GM23338 (cell line): ENCODE data around the gene CIITA. TPM values are rescaled to one million over a fixed set of nuclear protein-coding genes. Genes with fewer than 3 reads are reported as not detected.
"Not testable (repeated sequence)": the region's sequence is repeated elsewhere in the genome, so short reads cannot be mapped to it uniquely, and the experiment has no call there.

Experiments
- ATAC-seq: fragments of 200-7000 bp; cut with Tn5 transposase; 3 replicates; pipeline ENCODE4 v1.9.1; 2020
- DNase-seq: peaks from one replicate; pipeline ENCODE4 v3.0.0-alpha.2; 2015; ENCODE audit warnings: low spot score
- H2AFZ ChIP-seq: fragments of 200-600 bp; sonication (generic); 2 replicates; pipeline ENCODE4 v1.8.0; 2016; ENCODE audit warnings: antibody characterized with exemption, mild to moderate bottlenecking, moderate library complexity
- H3F3A ChIP-seq: fragments of 200-600 bp; sonication (generic); replicated peaks from 2 replicates; pipeline ENCODE4 v1.8.0; 2017; ENCODE audit warnings: antibody characterized with exemption, mixed run types, low read depth
- H3K27ac ChIP-seq: fragments of 200-600 bp; sonication (generic); 2 replicates; pipeline ENCODE4 v1.6.1; 2016; ENCODE audit warnings: low read depth
- H3K27me3 ChIP-seq: fragments of 200-600 bp; sonication (generic); 2 replicates; pipeline ENCODE4 v1.8.0; 2016; ENCODE audit warnings: mild to moderate bottlenecking, mixed run types, moderate library complexity; ENCODE audit not compliant: insufficient read depth
- H3K36me3 ChIP-seq: fragments of 200-600 bp; sonication (generic); 2 replicates; pipeline ENCODE4 v1.8.0; 2016; ENCODE audit warnings: mild to moderate bottlenecking; ENCODE audit not compliant: insufficient read depth
- H3K4me1 ChIP-seq: fragments of 200-600 bp; sonication (generic); 2 replicates; pipeline ENCODE4 v1.8.0; 2016; ENCODE audit warnings: mild to moderate bottlenecking, moderate library complexity; ENCODE audit not compliant: insufficient read depth
- H3K4me2 ChIP-seq: fragments of 200-600 bp; sonication (generic); 2 replicates; pipeline ENCODE4 v1.7.1; 2017; ENCODE audit warnings: mixed run types
- H3K4me3 ChIP-seq: fragments of 200-600 bp; sonication (generic); 2 replicates; pipeline ENCODE4 v1.6.1; 2016; ENCODE audit warnings: mixed run types
- H3K79me2 ChIP-seq: fragments of 200-600 bp; sonication (generic); replicated peaks from 2 replicates; pipeline ENCODE4 v1.8.0; 2017; ENCODE audit warnings: mild to moderate bottlenecking; ENCODE audit not compliant: insufficient read depth
- H3K9me2 ChIP-seq: fragments of 200-600 bp; sonication (generic); 2 replicates; pipeline ENCODE4 v1.8.0; 2017; ENCODE audit not compliant: insufficient read depth
- H4K20me1 ChIP-seq: fragments of 200-600 bp; sonication (generic); replicated peaks from 2 replicates; pipeline ENCODE4 v1.8.0; 2017; ENCODE audit warnings: mild to moderate bottlenecking; ENCODE audit not compliant: insufficient read depth
- H3K27ac Mint-ChIP-seq: 2 replicates; pipeline ENCODE4 v1.8.0; 2020; ENCODE audit warnings: inconsistent platforms, mild to moderate bottlenecking, moderate library complexity, mixed read lengths
- H3K27me3 Mint-ChIP-seq: 3 replicates; pipeline ENCODE4 v1.8.0; 2022; ENCODE audit warnings: low read depth, mild to moderate bottlenecking, moderate library complexity, mixed read lengths, inconsistent platforms; ENCODE audit not compliant: insufficient read depth, poor library complexity
- H3K36me3 Mint-ChIP-seq: 3 replicates; pipeline ENCODE4 v1.8.0; 2021; ENCODE audit warnings: low read depth, mild to moderate bottlenecking, inconsistent platforms, moderate library complexity, mixed read lengths
- H3K4me1 Mint-ChIP-seq: 3 replicates; pipeline ENCODE4 v1.8.0; 2020; ENCODE audit warnings: mild to moderate bottlenecking, inconsistent platforms, mixed read lengths
- H3K4me3 Mint-ChIP-seq: 3 replicates; pipeline ENCODE4 v1.8.0; 2021; ENCODE audit warnings: moderate library complexity, mild to moderate bottlenecking, inconsistent platforms, mixed read lengths
- H3K9me3 Mint-ChIP-seq: 3 replicates; pipeline ENCODE4 v1.8.0; 2020; ENCODE audit warnings: moderate library complexity, mild to moderate bottlenecking, inconsistent platforms, mixed read lengths
- CREB1 ChIP-seq: fragments of 250-450 bp; sonication (Bioruptor Pico); IDR thresholded peaks from 2 replicates; pipeline ENCODE4 v1.5.0; 2020; ENCODE audit warnings: low read depth, mild to moderate bottlenecking, moderate library complexity
- EZH2 ChIP-seq: fragments of 200-600 bp; sonication (generic); IDR thresholded peaks from one replicate; pipeline ENCODE4 v1.8.0; 2017; ENCODE audit warnings: antibody characterized with exemption, mild to moderate bottlenecking, low read depth; ENCODE audit not compliant: unreplicated experiment
- EZH2phosphoT487 ChIP-seq: fragments of 200-600 bp; sonication (generic); IDR thresholded peaks from one replicate; pipeline ENCODE4 v1.8.1; 2018; ENCODE audit warnings: antibody characterized with exemption; ENCODE audit not compliant: unreplicated experiment
- JUNB ChIP-seq: IDR thresholded peaks from one replicate; pipeline ENCODE4 v1.6.1; 2016; ENCODE audit warnings: antibody characterized with exemption; ENCODE audit not compliant: unreplicated experiment
- POLR2AphosphoS5 ChIP-seq: IDR thresholded peaks from 2 replicates; pipeline ENCODE4 v1.6.1; 2016; ENCODE audit warnings: antibody characterized with exemption, low read depth
- ZNF114 ChIP-seq: fragments of 250-450 bp; sonication (Bioruptor Pico); IDR thresholded peaks from 2 replicates; pipeline ENCODE4 v1.5.0; 2020; ENCODE audit warnings: mild to moderate bottlenecking, moderate library complexity
- ZNF331 ChIP-seq: fragments of 250-450 bp; sonication (Bioruptor Pico); IDR thresholded peaks from 2 replicates; pipeline ENCODE4 v1.5.0; 2020; ENCODE audit warnings: low read depth, mild to moderate bottlenecking, moderate library complexity
- polyA plus RNA-seq: library from polyadenylated mRNA; unstranded; fragments of >200 nt; fragmentation: Nextera tagmentation; extraction: Ambion mirVana; gene quantifications from 2 replicates; pipeline ENCODE4 v1.2.1, GENCODE V29; 2016
- total RNA-seq: library from RNA; depleted of rRNA; stranded (reverse); fragments of >200 nt; shearing (Covaris generic); gene quantifications from 2 replicates; pipeline ENCODE4 v1.2.3, GENCODE V29; 2014
- TF ChIP-seq, protein P1 (sequence below): fragments of 250-450 bp; sonication (Bioruptor Pico); IDR thresholded peaks from 2 replicates; pipeline ENCODE4 v1.5.0; 2020; ENCODE audit warnings: mild to moderate bottlenecking, moderate library complexity
- TF ChIP-seq, protein P2 (sequence below): IDR thresholded peaks from 2 replicates; pipeline ENCODE4 v1.6.1; 2016; ENCODE audit warnings: antibody characterized with exemption

Gene CIITA
- total and polyA plus RNA-seq, 2 experiments from 2014 or later, result 0.10 to 0.57 TPM

DNA sequence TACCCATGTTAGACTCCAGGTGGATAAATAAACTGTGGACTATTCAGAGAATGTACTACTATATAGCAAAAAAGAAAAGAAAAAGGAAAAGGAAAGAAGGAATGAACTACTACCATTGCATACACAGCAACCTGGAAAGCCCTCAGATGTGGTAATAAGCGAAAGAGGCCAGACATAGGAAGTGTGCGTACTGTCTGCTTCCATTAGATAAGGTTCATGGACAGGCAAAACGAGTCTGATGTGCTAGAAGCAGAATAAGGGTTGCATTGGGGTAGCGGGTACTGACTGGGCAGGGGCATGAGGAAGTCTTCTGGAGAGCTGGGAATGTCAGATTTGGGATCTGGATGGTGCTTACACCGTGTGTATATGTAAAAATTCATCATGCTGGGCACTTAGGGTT is 89.1 kb downstream of the CIITA start:
- peaks cover 3% of the 10 kb centered on the region; the same call in 1 of the 2 replicates for H3K36me3 ChIP-seq
- no peaks in the 10 kb centered on the region for H3K9me3 Mint-ChIP-seq
- no peak for ATAC-seq
- H3K4me1 Mint-ChIP-seq, result peaks cover 4% of the 10 kb centered on the region; the same call in 2 of the 3 replicates
- H3K36me3 Mint-ChIP-seq, result peaks cover 11% of the 10 kb centered on the region; the same call in 2 of the 3 replicates
- H3K4me3 ChIP-seq, result no peak overlapping the region
- TF ChIP-seq EZH2phosphoT487, result no peak
- TF ChIP-seq EZH2, result no peak
- TF ChIP-seq JUNB, result no peak
- no peak for TF ChIP-seq POLR2AphosphoS5
- TF ChIP-seq CREB1 (CRISPR knock-in tag), result no peak
- no peak for TF ChIP-seq ZNF331 (CRISPR knock-in tag)
- no peak for TF ChIP-seq ZNF114 (CRISPR knock-in tag)
- no peaks in the 10 kb centered on the region for H3K27me3 ChIP-seq
- H3K27ac ChIP-seq, result no peak overlapping the region
- H3K27ac Mint-ChIP-seq, result no peak overlapping the region
- H3K4me1 ChIP-seq, result no peaks in the 10 kb centered on the region
- no peaks in the 10 kb centered on the region for H3K79me2 ChIP-seq
- peaks cover 7% of the 10 kb centered on the region for H3K27me3 Mint-ChIP-seq
- H3K9me2 ChIP-seq, result no peaks in the 10 kb centered on the region
- no peaks in the 10 kb centered on the region for H3F3A ChIP-seq
- H3K4me3 Mint-ChIP-seq, result no peak overlapping the region
- no peak overlapping the region for H2AFZ ChIP-seq
- no peaks in the 10 kb centered on the region for H4K20me1 ChIP-seq
- no peak overlapping the region for H3K4me2 ChIP-seq
- DNase-seq, result no peak

DNA sequence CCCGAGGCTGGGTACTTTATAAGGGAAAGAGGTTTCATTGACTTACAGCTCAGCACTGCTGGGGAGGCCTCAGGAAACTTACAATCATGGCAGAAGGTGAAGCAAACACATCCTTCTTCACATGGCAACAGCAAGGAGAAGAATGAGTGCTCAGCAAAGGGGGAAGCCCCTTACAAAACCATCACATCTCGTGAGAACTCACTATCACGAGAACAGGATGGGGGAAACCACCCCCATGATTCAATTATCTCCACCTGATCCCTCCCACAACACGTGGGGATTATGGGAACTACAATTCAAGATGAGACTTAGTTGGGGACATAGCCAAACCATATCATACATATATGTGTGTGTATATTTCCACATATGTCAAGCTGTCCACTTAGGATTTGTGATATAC is 89.6 kb downstream of the CIITA start:
- not testable (repeated sequence) for ATAC-seq, H3K27ac ChIP-seq, H3K36me3 ChIP-seq, H3K4me3 Mint-ChIP-seq, H3K27ac Mint-ChIP-seq, H3K4me1 Mint-ChIP-seq, H3K9me2 ChIP-seq, H3F3A ChIP-seq, H3K27me3 Mint-ChIP-seq, H3K4me3 ChIP-seq, H2AFZ ChIP-seq, H4K20me1 ChIP-seq, DNase-seq, H3K79me2 ChIP-seq, H3K4me1 ChIP-seq, H3K27me3 ChIP-seq, H3K4me2 ChIP-seq, H3K9me3 Mint-ChIP-seq
- peaks cover 11% of the 10 kb centered on the region; the same call in 2 of the 3 replicates for H3K36me3 Mint-ChIP-seq

DNA sequence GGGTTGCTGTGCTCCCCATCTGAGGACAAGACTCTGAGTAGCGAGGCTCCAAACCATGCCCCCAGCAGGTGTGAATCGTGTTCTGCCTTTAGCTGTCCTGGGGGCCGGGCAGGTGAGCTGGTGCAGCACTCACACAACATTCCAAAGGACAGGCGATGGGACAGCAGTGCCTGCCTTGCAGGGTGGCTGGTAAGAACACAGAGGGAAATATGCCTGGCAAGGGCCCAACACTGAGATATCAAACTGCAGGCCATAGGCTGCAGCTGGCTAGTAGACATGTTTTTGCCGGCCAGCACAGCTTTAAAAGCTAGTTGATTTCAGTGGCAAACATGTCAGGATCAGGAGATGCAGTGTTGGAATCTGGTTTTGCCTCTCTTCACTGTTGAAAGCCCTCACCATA is 91.0 kb downstream of the CIITA start:
- Histone ChIP-seq H3K27me3 (no peaks in the 10 kb centered on the region), H3K9me2 (no peaks in the 10 kb centered on the region), H3K36me3 (peaks cover 3% of the 10 kb centered on the region; the same call in 1 of the 2 replicates), H3K27ac (no peak overlapping the region), H4K20me1 (no peaks in the 10 kb centered on the region), H3K4me1 (no peaks in the 10 kb centered on the region), H3K4me3 (no peak overlapping the region), H2AFZ (no peak overlapping the region), H3F3A (no peaks in the 10 kb centered on the region), H3K4me2 (no peak overlapping the region), H3K79me2 (no peaks in the 10 kb centered on the region)
- no peak overlapping the region for H3K4me3 Mint-ChIP-seq
- DNase-seq (no peak), ATAC-seq (no peak)
- H3K9me3 Mint-ChIP-seq, result no peaks in the 10 kb centered on the region
- H3K4me1 Mint-ChIP-seq, result peaks cover 8% of the 10 kb centered on the region; the same call in 2 of the 3 replicates
- peaks cover 5% of the 10 kb centered on the region; the same call in 1 of the 3 replicates for H3K36me3 Mint-ChIP-seq
- peaks cover 7% of the 10 kb centered on the region for H3K27me3 Mint-ChIP-seq
- no peak overlapping the region for H3K27ac Mint-ChIP-seq
- TF ChIP-seq, protein P1, sequence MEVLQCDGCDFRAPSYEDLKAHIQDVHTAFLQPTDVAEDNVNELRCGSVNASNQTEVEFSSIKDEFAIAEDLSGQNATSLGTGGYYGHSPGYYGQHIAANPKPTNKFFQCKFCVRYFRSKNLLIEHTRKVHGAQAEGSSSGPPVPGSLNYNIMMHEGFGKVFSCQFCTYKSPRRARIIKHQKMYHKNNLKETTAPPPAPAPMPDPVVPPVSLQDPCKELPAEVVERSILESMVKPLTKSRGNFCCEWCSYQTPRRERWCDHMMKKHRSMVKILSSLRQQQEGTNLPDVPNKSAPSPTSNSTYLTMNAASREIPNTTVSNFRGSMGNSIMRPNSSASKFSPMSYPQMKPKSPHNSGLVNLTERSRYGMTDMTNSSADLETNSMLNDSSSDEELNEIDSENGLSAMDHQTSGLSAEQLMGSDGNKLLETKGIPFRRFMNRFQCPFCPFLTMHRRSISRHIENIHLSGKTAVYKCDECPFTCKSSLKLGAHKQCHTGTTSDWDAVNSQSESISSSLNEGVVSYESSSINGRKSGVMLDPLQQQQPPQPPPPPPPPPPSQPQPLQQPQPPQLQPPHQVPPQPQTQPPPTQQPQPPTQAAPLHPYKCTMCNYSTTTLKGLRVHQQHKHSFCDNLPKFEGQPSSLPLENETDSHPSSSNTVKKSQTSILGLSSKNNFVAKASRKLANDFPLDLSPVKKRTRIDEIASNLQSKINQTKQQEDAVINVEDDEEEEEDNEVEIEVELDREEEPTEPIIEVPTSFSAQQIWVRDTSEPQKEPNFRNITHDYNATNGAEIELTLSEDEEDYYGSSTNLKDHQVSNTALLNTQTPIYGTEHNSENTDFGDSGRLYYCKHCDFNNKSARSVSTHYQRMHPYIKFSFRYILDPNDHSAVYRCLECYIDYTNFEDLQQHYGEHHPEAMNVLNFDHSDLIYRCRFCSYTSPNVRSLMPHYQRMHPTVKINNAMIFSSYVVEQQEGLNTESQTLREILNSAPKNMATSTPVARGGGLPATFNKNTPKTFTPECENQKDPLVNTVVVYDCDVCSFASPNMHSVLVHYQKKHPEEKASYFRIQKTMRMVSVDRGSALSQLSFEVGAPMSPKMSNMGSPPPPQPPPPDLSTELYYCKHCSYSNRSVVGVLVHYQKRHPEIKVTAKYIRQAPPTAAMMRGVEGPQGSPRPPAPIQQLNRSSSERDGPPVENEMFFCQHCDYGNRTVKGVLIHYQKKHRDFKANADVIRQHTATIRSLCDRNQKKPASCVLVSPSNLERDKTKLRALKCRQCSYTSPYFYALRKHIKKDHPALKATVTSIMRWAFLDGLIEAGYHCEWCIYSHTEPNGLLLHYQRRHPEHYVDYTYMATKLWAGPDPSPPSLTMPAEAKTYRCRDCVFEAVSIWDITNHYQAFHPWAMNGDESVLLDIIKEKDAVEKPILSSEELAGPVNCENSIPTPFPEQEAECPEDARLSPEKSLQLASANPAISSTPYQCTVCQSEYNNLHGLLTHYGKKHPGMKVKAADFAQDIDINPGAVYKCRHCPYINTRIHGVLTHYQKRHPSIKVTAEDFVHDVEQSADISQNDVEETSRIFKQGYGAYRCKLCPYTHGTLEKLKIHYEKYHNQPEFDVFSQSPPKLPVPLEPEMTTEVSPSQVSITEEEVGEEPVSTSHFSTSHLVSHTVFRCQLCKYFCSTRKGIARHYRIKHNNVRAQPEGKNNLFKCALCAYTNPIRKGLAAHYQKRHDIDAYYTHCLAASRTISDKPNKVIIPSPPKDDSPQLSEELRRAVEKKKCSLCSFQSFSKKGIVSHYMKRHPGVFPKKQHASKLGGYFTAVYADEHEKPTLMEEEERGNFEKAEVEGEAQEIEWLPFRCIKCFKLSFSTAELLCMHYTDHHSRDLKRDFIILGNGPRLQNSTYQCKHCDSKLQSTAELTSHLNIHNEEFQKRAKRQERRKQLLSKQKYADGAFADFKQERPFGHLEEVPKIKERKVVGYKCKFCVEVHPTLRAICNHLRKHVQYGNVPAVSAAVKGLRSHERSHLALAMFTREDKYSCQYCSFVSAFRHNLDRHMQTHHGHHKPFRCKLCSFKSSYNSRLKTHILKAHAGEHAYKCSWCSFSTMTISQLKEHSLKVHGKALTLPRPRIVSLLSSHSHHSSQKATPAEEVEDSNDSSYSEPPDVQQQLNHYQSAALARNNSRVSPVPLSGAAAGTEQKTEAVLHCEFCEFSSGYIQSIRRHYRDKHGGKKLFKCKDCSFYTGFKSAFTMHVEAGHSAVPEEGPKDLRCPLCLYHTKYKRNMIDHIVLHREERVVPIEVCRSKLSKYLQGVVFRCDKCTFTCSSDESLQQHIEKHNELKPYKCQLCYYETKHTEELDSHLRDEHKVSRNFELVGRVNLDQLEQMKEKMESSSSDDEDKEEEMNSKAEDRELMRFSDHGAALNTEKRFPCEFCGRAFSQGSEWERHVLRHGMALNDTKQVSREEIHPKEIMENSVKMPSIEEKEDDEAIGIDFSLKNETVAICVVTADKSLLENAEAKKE (CRISPR knock-in tag), result no peak
- TF ChIP-seq, protein P2, sequence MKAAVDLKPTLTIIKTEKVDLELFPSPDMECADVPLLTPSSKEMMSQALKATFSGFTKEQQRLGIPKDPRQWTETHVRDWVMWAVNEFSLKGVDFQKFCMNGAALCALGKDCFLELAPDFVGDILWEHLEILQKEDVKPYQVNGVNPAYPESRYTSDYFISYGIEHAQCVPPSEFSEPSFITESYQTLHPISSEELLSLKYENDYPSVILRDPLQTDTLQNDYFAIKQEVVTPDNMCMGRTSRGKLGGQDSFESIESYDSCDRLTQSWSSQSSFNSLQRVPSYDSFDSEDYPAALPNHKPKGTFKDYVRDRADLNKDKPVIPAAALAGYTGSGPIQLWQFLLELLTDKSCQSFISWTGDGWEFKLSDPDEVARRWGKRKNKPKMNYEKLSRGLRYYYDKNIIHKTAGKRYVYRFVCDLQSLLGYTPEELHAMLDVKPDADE, result no peak
